Stimulated activated CD4-positive, alpha-beta T cell treated with anti-CD3 and anti-CD28 coated beads, TNF-alpha, amount 100 ng/mL, for 48 hours (primary cell): ENCODE measurements around the gene HLA-DPB1.

Experiments
- DNase-seq, 3 donors: peaks; one replicate each; pipeline ENCODE4 v3.0.0-alpha.2; 2020; ENCODE audit warnings: low read depth in 3 of 3

HLA-DPB1 gene

GRCh38 chr6:33103776-33104175 lies 28.0 kb downstream of the HLA-DPB1 start:
- no peak for DNase-seq

GRCh38 chr6:33104887-33105286 lies 29.1 kb downstream of the HLA-DPB1 start:
- DNase-seq, result no peak

GRCh38 chr6:33105386-33105785 lies 29.6 kb downstream of the HLA-DPB1 start:
- no peak for DNase-seq

DNA sequence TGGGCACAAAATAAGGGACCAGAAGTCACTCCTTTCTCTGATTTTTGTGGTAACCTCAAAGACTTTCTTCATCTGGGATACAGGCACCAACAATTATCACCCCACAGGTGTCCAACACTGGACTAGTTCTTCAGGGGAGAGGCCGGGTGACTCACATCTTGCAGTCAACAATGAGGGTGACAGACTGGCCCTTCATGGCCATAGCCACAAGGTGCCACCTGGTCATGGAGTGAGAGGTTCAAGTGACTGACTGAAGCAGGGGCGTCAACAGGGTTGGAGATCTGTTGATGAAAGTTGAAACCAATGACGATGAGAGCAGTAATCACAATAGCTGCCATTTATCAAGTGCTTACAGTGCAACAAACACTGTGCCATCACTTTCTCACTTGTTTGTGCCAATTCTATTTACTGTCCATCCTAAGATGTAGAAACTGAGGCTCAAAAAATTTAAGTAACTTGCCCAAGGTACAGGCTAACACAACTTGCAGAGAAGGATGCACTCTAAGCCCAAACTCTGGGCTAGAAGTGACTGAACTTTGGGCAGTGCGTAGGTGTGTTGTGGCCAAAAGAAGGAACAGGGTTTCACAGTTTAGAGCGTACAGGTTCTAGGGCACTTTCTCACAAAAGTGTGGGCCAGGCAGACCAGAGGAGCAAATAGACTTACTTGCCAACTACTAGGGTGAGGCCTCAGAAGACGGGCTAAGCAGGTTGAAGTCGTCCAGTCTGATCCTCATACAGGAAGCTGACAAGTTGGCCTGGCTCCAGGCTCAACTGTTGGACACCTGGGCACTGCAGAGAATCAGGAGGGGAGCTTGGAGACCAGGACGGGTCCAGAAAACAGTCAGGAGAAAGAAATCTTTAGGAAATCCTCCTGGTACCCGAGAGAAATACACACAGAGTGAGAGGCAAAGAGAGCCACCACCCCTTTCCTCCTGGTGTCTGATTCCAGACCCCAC lies 30.4 kb downstream of the HLA-DPB1 start:
- no peak for DNase-seq

DNA sequence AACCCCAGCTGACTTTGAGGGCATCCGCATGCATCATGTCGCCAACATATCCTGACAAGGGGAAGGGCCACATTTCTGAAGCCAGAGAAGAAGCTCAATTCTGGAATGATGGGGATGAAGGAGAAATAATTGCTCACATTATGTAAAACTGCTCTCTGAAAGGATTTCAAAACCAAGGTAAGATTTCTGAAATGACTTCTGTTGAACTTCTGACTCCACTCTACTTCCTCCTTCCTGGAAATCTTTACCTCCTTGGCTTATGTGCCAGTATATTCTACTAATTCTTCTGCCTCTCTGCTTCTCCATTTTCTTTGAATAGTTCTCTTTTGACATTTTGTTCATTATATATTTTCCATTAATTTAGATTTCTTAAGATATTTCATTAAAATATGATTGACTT lies 31.9 kb downstream of the HLA-DPB1 start:
- no peak for DNase-seq

GRCh38 chr6:33108307-33108706 lies 32.5 kb downstream of the HLA-DPB1 start:
- no peak for DNase-seq

GRCh38 chr6:33112148-33112547 lies 36.4 kb downstream of the HLA-DPB1 start:
- no peak for DNase-seq

DNA sequence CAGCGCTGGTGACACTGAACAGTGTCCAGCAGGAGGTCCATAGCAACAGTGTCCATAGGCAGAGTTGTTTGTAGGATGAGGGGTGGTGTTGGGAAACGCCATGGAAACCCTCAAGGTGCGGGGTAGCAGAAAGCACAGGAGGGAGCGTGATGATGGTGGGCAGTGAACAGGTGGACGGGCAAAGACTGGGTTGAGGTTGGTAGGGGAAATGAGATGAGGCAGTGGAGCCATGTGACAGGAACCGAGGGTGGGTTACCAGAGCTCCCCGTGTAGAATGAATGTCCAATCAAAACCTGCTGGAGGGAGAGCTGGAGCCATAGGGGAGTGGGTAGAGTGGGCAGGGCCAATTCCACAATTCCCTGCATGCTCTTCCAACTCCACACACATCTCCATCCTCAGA lies 38.0 kb downstream of the HLA-DPB1 start:
- no peak for DNase-seq

DNA sequence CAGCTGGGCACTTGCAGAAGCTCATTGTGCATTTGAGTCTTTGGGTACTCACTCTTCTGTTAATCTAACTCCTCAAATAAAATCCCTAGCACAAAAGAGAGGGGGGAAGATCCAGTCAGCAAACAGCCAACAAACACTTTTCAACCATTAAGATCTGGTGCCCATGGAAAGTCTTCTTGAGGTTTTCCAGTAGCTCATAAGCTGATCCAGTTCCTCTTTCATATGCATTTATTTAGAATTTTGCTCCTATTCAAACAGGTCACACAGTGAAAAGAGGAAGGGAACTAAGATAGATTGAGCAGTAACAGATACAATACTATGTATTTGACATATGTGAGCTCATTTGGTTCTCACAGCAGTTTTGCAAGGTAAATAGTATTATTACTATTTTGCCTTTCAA lies 38.6 kb downstream of the HLA-DPB1 start:
- no peak for DNase-seq

DNA sequence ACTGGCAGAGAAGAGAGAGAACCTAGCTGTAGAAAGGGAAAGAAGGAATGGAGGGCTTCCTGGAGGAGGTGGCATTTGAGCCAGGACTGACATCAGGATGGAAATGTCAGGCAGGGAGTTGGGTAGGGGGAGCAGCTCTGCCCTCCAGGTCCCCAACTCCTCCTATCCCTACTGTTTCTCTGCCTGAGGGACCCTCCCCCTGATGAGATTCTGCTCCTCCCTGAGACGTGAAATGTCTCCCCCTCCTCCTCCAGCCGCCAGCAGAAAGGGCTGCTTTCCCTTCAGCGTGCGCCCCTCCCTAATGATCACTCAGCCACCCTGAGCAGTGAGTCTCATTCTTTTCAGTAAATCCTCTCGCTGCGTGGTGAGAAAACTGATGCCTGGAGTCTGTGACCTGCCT lies 40.6 kb downstream of the HLA-DPB1 start:
- no peak for DNase-seq

GRCh38 chr6:33116841-33117711 lies 41.3 kb downstream of the HLA-DPB1 start:
- no peak for DNase-seq

DNA sequence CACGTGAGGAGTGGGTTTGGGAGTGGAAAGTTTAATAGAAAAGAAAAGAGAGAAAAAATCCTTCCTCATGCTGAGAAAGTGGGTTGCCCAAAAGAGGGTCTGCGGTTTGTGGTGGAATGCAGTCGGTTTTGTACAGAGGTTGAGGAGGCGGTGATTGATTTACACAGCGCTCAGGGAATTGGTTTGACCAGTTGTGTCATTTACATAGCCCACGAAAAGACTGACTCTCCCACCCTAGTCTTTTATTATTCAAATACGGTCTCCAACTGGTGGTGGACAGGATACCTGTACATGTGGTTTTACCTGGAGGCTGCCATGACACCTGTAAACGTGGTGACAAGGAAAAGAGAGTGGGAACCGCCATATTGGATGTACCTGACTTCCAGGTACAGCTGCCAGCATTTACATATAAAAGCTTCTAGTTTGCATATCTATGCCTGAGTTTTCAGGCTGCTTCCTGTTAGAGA lies 42.1 kb downstream of the HLA-DPB1 start:
- DNase-seq, result no peak

DNA sequence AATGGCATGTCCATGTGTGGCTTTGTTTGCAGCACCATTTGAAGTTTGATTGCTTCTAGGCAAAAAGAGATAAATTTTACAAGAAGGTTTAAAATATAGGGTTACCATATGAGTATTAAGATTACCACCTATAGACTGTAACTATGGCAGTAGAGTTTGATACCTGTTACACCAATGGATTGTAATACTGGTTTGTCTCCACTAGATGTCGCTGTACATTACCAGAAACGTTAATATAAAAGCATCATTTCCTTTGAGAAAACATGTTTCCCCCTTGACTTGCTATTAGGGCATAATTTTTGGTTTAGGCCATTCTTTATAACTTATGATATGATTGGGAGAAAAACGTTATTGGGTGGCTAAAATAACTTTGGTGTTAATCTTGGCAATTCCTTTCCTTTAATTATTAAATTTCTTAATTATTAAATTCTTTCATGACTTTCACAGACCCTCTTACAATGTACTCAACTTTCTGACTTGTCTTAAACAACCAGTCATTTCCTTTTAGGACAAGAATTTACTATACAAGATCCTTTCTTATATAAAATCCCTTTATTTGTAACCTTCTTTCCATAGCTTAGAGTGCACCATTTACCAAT lies 42.8 kb downstream of the HLA-DPB1 start:
- DNase-seq, result no peak

DNA sequence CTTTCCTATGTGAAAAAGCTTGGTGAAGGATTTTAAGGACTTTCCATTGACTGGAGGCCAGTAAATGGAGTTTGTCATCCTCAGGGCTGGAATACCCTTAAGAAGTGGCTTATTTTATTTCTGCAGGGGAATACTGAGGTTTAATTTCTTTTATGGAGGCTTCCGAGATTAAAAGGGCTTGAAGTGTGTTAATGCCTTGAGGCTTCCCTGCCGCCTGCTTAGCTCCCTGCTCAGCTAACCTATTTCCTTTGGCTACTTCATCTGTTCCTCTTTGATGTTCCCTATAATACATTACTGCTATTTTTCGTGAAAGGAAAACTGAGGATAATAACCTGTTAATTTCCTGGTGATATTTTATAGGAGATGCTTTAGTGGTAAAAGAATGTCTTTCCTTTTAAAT lies 44.2 kb downstream of the HLA-DPB1 start:
- DNase-seq, result no peak

DNA sequence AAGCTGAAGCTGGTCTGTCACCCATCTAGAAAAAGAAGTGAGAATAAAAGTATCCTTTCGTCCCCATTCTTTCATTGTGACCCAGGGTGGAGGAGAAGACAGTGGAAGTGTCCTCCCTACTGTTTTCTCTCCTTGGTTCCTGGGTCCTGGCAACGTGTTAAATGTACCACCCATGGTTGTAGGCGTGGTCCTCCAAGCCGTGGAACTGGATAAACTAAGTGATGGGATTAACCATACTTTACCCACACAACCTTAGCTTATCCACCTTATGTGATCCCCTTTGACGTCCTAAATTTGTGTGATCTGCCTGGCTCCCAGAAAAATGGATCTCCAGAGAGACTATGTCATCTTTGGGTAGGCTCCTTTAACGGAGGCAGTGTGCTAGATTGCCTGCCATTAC lies 47.4 kb downstream of the HLA-DPB1 start:
- no peak for DNase-seq

DNA sequence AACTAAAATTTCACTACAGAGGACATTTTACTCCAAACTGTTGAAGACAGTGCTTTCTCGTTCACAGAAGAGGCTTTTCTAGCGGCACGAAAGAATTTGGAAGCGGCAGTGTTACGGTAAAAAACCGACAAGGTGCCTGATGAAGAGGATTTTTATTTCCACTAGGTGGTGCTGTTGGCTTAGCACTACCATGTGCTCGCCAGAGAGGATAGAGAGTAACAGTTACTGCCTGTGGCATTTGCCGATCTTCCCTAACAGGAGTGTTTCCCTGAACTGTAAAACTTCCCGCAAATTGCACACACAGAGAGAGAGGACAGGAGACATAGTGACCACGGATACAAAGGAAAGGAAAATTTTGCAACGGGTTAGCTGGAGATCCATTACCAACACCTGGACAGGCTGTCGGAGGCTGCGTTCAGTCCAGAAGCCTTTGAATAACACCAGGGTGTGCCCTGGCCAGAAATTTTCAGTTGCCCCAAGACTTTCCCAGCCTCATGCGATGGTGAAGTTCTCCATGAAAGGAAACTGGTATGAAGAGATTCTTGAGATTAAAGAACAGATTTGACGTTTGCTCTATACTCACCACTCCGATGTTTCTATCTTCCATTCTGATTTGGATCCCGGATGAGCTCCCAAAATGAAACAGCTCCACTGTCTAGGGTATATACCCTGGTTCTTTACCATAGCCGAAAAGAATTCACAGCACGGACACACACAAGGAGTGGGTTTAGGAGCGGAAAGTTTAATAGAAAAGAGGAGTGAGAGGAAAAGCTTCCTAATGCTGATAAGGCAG lies 48.1 kb downstream of the HLA-DPB1 start:
- no peak for DNase-seq

- DNase-seq, result no peak
Observed at GRCh38 chr6:33124525-33124901, 48.7 kb downstream of the HLA-DPB1 start.

DNA sequence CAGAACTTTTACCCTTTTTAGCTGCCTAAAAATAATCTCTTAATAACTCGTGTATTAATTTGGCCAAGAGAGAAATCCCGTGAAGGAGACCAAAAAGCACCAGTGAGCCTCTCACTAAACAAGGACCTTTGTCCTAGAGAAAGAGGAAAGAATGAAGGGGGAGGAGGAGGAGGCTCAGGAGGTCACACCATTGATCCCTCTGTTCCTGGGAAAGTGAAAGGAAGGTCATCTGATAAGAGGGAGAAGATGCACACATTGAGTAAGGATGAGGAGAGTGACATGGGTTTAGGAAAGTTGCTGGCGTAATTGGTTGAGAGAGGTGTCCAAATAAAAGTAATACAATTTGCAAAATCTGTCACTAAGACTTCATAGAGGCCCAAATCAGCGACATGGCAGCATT lies 49.2 kb downstream of the HLA-DPB1 start:
- DNase-seq, result no peak

- DNase-seq, result peak; percentile 32 to 65 (median 44)
Observed at GRCh38 chr6:33126101-33126714, 50.4 kb downstream of the HLA-DPB1 start.

GRCh38 chr6:33128318-33128717 lies 52.5 kb downstream of the HLA-DPB1 start:
- no peak for DNase-seq

GRCh38 chr6:33132081-33132524 lies 56.3 kb downstream of the HLA-DPB1 start:
- DNase-seq, result no peak
